Rectal smooth muscle tissue (tissue), 1 donor: ENCODE data around the gene ANGPTL3.
"Not testable (repeated sequence)": the region's sequence is repeated elsewhere in the genome, so short reads cannot be mapped to it uniquely, and the experiment has no call there.

Experiments used
- H3K27ac ChIP-seq: one replicate; pipeline ENCODE4 v1.7.0; 2013; ENCODE audit warnings: low read depth, low read length, inconsistent platforms
- H3K27me3 ChIP-seq: one replicate; pipeline ENCODE4 v1.7.0; 2013; ENCODE audit warnings: low read length; ENCODE audit not compliant: control insufficient read depth, insufficient read depth
- H3K36me3 ChIP-seq: one replicate; pipeline ENCODE4 v1.7.0; 2013; ENCODE audit warnings: low read length; ENCODE audit not compliant: control insufficient read depth, insufficient read depth
- H3K4me1 ChIP-seq: one replicate; pipeline ENCODE4 v1.7.0; 2013; ENCODE audit warnings: low read length; ENCODE audit not compliant: control insufficient read depth, insufficient read depth
- H3K4me3 ChIP-seq: one replicate; pipeline ENCODE4 v1.7.0; 2013; ENCODE audit warnings: low read length
- H3K9ac ChIP-seq: one replicate; pipeline ENCODE4 v1.7.0; 2013; ENCODE audit warnings: low read length

The ANGPTL3 gene

DNA sequence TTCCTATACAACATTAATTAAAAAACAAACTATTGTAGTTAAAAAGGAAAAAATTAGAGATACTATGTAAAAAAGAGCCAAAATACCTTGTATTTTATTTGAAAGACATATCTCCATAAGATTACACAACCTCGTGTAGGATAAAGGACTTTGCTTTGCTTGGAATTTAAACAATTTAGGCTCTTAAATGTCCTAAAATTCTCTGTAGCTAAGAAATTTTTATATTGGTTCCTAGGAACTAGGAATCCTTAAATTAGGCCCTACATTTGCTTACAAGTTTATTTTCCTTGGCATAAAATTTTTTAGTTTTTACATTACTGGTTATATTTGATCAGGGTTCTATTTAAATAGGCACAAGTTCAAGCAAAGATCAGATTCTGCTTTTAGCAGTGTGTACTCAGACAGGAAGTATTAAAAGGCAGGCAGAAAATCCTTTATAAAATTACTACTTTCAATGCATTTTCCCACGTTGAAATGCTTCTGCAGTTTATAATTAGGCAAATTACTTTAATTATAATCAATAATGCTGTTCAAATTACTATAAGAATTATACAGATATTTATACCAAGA, 3.4 kb upstream of the ANGPTL3 start:
- H3K27ac ChIP-seq: no peak overlapping the region

DNA sequence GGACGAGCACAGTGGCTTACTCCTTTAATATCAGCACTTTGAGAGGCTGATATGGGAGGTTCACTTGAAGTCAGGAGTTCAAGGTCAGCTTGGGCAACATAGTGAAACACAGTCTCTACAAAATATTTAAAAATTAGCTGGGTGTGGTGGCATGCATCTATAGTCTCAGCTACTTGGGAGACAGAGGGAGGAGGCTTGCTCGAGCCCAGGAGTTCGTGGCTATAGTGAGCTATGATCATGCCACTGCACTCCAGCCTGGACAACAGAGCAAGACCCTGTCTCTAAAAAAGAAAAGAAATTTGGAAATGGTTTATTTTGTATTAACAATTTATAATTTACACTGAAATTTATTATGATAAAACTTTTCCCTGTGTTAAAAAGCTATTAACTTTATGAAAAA, 1.7 kb upstream of the ANGPTL3 start:
- no peaks in the 10 kb centered on the region for H3K4me1 ChIP-seq
- H3K27me3 ChIP-seq: no peaks in the 10 kb centered on the region
- H3K27ac ChIP-seq: no peak overlapping the region
- no peak overlapping the region for H3K4me3 ChIP-seq
- no peak overlapping the region for H3K9ac ChIP-seq
- no peaks in the 10 kb centered on the region for H3K36me3 ChIP-seq

More for the DNA sequence above, 3.4 kb upstream of the ANGPTL3 start:
- Histone ChIP-seq H3K4me1 (no peaks in the 10 kb centered on the region), H3K4me3 (no peak overlapping the region), H3K9ac (no peak overlapping the region), H3K36me3 (no peaks in the 10 kb centered on the region), H3K27me3 (no peaks in the 10 kb centered on the region)

DNA sequence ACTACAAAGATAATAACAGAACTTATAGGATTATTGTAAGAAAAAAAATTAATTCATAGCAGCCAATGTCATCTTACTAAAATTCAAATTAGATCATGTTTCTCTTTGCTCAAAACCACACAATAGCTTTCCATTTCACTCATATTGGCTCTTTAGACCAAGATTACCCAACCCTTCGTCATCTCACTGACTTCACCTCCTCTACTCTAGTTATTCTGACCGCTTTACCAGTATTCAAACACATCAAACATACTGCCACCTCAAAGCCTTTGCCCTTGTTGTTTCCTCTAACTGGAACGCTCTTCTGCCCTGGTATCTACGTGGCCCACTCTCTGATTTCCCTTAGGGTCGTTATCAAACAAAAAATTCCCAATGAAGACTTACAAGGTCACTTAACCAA, 1.7 kb downstream of the ANGPTL3 start:
- Histone ChIP-seq H3K4me1 (no peaks in the 10 kb centered on the region), H3K36me3 (no peaks in the 10 kb centered on the region), H3K4me3 (no peak overlapping the region), H3K27me3 (no peaks in the 10 kb centered on the region), H3K9ac (no peak overlapping the region), H3K27ac (no peak overlapping the region)

DNA sequence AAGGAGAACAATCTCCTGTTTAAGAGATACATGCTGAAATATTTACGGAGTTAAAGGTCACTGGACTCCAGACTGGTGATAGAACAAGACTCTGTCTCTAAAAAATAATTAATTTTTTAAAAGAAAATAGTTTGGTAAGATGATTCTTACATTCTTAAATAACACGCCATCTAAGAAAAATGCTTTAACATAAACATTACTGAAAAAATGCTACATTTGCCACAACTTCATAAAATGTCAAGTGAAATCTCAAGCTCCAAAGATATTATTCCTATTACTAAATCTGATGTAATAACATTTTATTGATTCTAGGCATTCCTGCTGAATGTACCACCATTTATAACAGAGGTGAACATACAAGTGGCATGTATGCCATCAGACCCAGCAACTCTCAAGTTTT, 4.1 kb downstream of the ANGPTL3 start:
- Histone ChIP-seq H3K4me1 (no peaks in the 10 kb centered on the region), H3K4me3 (no peak overlapping the region), H3K9ac (no peak overlapping the region), H3K27ac (no peak overlapping the region), H3K36me3 (no peaks in the 10 kb centered on the region), H3K27me3 (no peaks in the 10 kb centered on the region)

DNA sequence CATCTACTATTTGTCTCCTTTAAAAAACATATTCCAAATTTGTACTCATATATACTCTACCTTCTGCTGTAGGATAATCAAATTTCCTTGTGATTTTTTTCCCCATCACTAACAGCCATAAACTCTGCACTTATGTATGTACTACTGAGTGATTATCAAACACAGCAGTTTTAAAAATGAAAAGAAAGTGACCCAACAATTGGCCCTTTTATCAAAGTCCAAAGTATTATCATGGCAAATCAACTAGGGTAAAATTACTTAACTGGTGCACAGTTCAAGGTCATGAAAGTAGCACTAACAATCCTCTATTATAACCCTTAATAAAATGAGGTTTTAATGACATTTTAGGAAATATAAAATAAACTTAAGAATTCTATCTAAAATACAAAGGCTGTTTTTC, 11.6 kb downstream of the ANGPTL3 start:
- H3K9ac ChIP-seq: no peak overlapping the region
- H3K36me3 ChIP-seq: no peaks in the 10 kb centered on the region
- no peak overlapping the region for H3K4me3 ChIP-seq
- no peak overlapping the region for H3K27ac ChIP-seq
- H3K4me1 ChIP-seq: no peaks in the 10 kb centered on the region
- no peaks in the 10 kb centered on the region for H3K27me3 ChIP-seq

DNA sequence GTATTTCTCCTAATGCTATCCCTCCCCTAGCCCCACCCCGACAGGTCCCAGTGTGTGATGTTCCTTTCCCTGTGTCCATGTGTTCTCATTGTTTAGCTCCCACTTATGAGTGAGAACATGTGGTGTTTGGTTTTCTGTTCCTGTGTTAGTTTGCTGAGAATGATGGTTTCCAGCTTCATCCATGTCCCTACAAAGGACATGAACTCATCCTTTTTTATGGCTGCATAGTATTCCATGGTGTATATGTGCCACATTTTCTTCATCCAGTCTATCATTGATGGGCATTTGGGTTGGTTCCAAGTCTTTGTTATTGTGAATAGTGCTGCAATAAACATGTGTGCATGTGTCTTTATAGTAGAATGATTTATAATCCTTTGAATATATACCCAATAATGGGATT, 13.3 kb downstream of the ANGPTL3 start:
- not testable (repeated sequence) for H3K27ac ChIP-seq, H3K27me3 ChIP-seq, H3K4me3 ChIP-seq, H3K4me1 ChIP-seq, H3K36me3 ChIP-seq, H3K9ac ChIP-seq

DNA sequence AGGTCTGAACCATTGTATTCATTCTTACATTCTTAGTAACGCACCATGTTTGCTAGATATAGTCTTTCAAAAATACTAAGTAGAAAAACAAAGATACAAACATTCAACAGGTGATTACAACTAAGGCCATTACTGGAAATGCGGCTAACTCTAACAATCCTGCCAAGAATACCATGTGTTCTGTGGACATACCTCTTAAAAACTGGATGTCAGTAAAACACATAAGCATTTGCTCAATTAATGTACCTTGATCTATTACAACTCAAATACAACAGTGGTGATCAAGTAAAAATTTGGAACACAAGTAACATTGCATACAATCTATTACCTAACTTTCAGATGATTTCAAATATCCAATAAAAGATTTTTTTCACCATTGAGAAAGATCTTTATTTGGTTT, 15.4 kb downstream of the ANGPTL3 start:
- no peaks in the 10 kb centered on the region for H3K27me3 ChIP-seq
- no peak overlapping the region for H3K4me3 ChIP-seq
- no peak overlapping the region for H3K9ac ChIP-seq
- no peaks in the 10 kb centered on the region for H3K4me1 ChIP-seq
- H3K27ac ChIP-seq: no peak overlapping the region
- H3K36me3 ChIP-seq: no peaks in the 10 kb centered on the region

DNA sequence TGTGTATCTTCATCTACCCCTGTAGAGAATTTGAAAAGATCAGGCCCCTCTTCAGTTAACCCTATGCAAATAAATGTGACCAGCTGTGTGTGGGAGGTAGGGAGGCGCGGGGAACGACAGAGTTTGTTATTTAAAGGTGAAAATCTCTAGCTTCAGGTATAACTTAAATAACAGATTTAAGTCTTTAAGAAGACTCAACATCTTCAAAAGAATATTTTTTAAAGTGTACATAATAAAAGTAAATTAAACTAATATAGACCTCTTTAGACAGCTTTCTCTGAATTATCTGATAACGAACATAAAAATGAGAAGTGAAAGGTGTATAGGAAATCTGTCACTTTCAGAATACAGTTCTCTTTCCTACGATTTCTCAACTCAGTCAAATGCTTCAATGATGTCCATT, 16.0 kb downstream of the ANGPTL3 start:
- H3K4me1 ChIP-seq: no peaks in the 10 kb centered on the region
- H3K9ac ChIP-seq: no peak overlapping the region
- H3K27ac ChIP-seq: no peak overlapping the region
- H3K4me3 ChIP-seq: no peak overlapping the region
- H3K36me3 ChIP-seq: no peaks in the 10 kb centered on the region
- no peaks in the 10 kb centered on the region for H3K27me3 ChIP-seq

DNA sequence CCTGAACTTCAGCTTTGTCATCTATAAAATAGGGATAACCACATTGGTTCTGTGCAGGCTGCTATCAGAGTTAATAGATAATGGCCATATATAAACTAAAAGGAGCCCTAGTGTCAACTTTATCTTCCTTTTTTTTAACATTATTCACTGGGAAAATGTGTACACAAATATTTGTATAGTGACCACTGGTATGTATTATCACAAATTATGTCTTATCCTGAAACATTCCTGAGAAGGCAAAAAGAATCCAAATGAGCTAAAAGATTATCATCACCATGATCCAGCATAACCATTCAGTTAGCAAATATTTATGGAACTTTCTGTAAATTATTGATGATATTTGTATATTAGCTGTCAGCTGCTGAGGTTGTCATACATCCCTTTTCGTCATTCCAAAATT, 16.6 kb downstream of the ANGPTL3 start:
- no peak overlapping the region for H3K27ac ChIP-seq
- H3K4me3 ChIP-seq: no peak overlapping the region
- no peaks in the 10 kb centered on the region for H3K36me3 ChIP-seq
- H3K9ac ChIP-seq: no peak overlapping the region
- H3K4me1 ChIP-seq: no peaks in the 10 kb centered on the region
- H3K27me3 ChIP-seq: no peaks in the 10 kb centered on the region

DNA sequence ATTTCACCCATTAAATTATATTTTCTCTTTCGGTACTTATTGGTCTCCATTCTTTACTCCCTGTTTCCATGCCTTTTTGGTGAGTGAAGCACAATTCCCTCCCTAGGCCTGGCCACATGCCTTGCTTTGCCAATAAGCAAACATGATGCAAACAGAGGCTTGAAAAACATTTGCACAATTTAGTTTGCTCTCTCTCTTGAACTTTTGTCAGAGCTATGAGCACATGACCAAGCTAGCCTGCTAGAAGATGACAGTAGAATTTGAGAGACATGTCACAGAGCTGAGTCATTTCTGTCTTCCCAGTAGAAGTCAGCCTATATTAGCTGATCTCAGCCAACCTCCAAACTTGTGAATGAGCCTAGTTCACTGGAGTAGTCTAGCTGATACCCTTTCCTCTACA, 24.6 kb downstream of the ANGPTL3 start:
- no peaks in the 10 kb centered on the region for H3K4me1 ChIP-seq
- H3K9ac ChIP-seq: no peak overlapping the region
- H3K27me3 ChIP-seq: no peaks in the 10 kb centered on the region
- H3K4me3 ChIP-seq: no peak overlapping the region
- no peak overlapping the region for H3K27ac ChIP-seq
- H3K36me3 ChIP-seq: no peaks in the 10 kb centered on the region

DNA sequence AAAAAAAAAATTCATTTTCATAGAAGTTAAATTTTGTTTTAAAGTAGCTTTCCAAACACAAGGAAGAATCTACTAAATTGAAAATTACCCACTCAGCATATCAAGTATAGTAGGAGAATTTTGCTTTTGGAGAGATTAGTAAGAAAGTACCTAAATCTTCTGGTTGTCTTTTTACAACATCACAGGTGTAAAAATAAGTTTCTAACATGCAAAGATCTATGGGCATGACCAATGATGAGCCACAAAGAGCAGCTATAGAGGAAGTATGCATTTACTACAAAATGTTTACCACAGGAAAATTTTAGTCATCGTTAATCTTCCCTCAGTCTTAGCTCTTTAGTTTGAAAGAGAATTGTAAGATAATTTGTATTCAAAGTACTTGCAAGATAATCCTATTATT, 28.1 kb downstream of the ANGPTL3 start:
- Histone ChIP-seq H3K27ac (no peak overlapping the region), H3K27me3 (no peaks in the 10 kb centered on the region), H3K36me3 (no peaks in the 10 kb centered on the region), H3K9ac (no peak overlapping the region), H3K4me3 (no peak overlapping the region), H3K4me1 (no peaks in the 10 kb centered on the region)

DNA sequence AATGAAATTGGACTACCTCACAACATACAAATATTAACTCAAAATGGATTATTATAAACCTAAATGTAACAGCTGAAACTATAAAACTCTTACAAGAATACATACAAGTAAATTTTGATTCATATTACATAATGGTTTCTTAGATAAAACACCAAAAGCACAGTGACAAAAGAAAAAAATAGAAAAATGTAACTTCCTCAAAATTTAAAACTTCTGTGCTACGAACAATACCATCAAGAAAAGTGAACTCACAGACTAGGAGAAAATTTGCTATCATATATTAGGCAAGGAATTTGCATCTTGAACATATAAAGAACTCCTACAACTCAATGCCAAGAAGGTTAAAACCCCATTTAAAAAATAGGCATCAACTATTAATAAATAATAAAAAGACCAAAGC, 31.2 kb downstream of the ANGPTL3 start:
- no peak overlapping the region for H3K27ac ChIP-seq
- H3K36me3 ChIP-seq: peaks cover 2% of the 10 kb centered on the region

DNA sequence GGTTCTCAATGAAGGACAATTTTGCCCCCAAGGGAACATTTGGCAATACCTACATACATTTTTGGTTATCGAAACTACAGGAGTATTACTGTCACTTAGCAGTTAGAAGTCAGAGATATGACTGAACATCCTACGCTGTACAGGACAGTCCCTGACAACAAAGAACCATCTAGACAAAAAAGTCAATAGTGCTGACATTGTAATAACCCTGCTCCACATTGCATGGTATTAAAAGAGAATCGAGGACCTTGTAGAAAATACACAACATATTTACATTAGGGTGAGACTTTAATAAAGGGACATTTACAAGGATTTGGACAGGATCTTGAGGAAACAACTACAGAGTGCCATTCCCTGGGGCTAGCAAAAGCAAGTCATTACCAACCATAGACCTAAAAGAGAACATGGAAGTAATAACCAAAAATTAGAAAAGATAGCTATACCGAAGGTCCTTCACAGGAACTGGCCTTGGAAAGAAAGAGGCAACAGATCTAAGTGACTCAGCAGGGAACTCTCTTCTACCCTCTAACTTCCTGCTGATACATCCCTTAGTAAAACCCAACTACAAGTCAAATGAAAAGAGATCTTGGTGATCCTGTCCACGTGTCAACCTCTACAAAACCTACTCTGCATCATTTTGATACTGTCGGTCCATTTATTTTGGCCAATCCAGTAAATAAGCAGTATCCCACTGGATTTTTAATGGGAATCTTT, 40.2 kb downstream of the ANGPTL3 start:
- Histone ChIP-seq H3K36me3 (peaks cover 4% of the 10 kb centered on the region), H3K4me1 (no peaks in the 10 kb centered on the region), H3K27me3 (no peaks in the 10 kb centered on the region)

More for the DNA sequence above, 31.2 kb downstream of the ANGPTL3 start:
- Histone ChIP-seq H3K4me1 (no peaks in the 10 kb centered on the region), H3K4me3 (no peak overlapping the region), H3K27me3 (no peaks in the 10 kb centered on the region), H3K9ac (no peak overlapping the region)

More for the DNA sequence above, 40.2 kb downstream of the ANGPTL3 start:
- Histone ChIP-seq H3K9ac (no peak overlapping the region), H3K4me3 (no peak overlapping the region), H3K27ac (no peak overlapping the region)
